ENCODE results near the gene CACNA2D4. TPM values are rescaled to one million over a fixed set of nuclear protein-coding genes. Genes with fewer than 3 reads are reported as not detected.

The CACNA2D4 gene
- total and polyA plus RNA-seq, 2 donors (not counting 3 experiments of a cell fraction or from before 2014, with no cell fraction given), result 0.58 to 0.73 TPM

GRCh38 chr12:1830981-1831963 is 87.2 kb downstream of the CACNA2D4 start:
- Histone ChIP-seq H3K9me1 (replicated peaks; ENCODE audit: control insufficient read depth, extremely low read depth, insufficient read depth, low read length) (no peaks in the 10 kb centered on the region), H3K27me3 (ENCODE audit: control insufficient read depth in 2 of 2, insufficient read depth in 2 of 2, low read length in 2 of 2) (peaks cover 2 to 6% of the 10 kb centered on the region in 2 experiments), H3K9me3 (replicated peaks; ENCODE audit: control insufficient read depth, insufficient read depth, low read length) (no peaks in the 10 kb centered on the region), H3K4me1 (ENCODE audit: control insufficient read depth, extremely low read depth, insufficient read depth, low read length) (no peaks in the 10 kb centered on the region), H3K79me2 (ENCODE audit: control insufficient read depth, insufficient read depth, low read length) (no peaks in the 10 kb centered on the region), H3K27ac (ENCODE audit: insufficient read depth, low read depth, low read length) (no peak overlapping the region), H3K4me3 (replicated peaks in 1 of 3; ENCODE audit: insufficient read depth in 1 of 3, low read depth in 1 of 3, low read length in 3 of 3) (no peak overlapping the region), H3K4me2 (ENCODE audit: insufficient read depth, low read length) (no peak overlapping the region), H3K36me3 (ENCODE audit: control insufficient read depth in 2 of 2, extremely low read depth in 1 of 2, insufficient read depth in 2 of 2, low read length in 2 of 2) (no peaks in the 10 kb centered on the region), H2AFZ (ENCODE audit: low read depth, low read length) (no peak overlapping the region), H3K9ac (replicated peaks; ENCODE audit: extremely low read depth, insufficient read depth, low read length) (no peak overlapping the region), H4K20me1 (replicated peaks; ENCODE audit: control insufficient read depth, extremely low read depth, insufficient read depth, low read length) (no peaks in the 10 kb centered on the region)
- intact Hi-C loops (cut with micrococcal nuclease) (no loop called here), dilution Hi-C loops (cut with MboI; ENCODE audit: extremely low pct_ligation_motif_present, low sequenced_read_pairs) (no loop called here)
- POLR2A ChIA-PET, result no interaction called here
- FAIRE-seq (peak; percentile 35), DNase-seq (ENCODE audit: low read depth, low spot score) (peak; percentile 68)
- TF ChIP-seq EZH2 (IDR thresholded peaks at IDR 0.05; ENCODE audit: borderline replicate concordance, low read depth, low read length, severe bottlenecking) (peak; percentile 24), MYC (IDR thresholded peaks at IDR 0.05; ENCODE audit: low read depth, low read length) (no peak), FOS (IDR thresholded peaks at IDR 0.05; ENCODE audit: borderline replicate concordance, insufficient read depth, low read length) (no peak)
- BruUV-seq (replicated peaks), result no TSS peak
- CTCF ChIA-PET, result interaction anchor here (0.7 to 1.0 kb wide), 3 partner anchors 18 to 178 kb away, joined by 3 read pairs; no protein-coding TSS in a partner anchor

DNA sequence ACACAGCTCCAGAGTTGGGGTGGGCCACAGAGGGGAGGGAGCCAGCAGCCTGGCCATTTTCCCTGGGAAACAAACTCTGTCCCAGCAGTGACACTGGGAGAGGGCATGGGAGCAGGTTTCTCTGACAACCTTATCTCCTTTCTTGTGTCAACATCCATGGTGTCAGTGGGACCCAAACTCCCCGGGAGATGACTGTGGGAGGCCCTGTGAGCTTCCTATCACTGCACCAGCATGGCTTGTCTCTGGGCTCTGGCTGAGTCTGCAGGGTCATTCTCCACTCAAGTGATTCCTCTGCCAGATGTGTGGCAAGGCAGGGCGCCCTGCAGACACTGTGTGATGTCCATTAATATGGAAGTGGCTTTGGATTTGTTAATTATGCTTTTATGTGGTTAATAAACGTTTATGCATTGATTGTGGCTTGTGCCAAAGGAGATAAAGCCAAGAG is 88.0 kb downstream of the CACNA2D4 start:
- Histone ChIP-seq H3K9ac (replicated peaks; ENCODE audit: extremely low read depth, insufficient read depth, low read length) (no peak overlapping the region), H3K9me1 (replicated peaks; ENCODE audit: control insufficient read depth, extremely low read depth, insufficient read depth, low read length) (no peaks in the 10 kb centered on the region), H3K9me3 (replicated peaks; ENCODE audit: control insufficient read depth, insufficient read depth, low read length) (no peaks in the 10 kb centered on the region), H3K27ac (ENCODE audit: insufficient read depth, low read depth, low read length) (no peak overlapping the region), H4K20me1 (replicated peaks; ENCODE audit: control insufficient read depth, extremely low read depth, insufficient read depth, low read length) (no peaks in the 10 kb centered on the region), H3K4me1 (ENCODE audit: control insufficient read depth, extremely low read depth, insufficient read depth, low read length) (no peaks in the 10 kb centered on the region), H3K4me3 (replicated peaks in 1 of 3; ENCODE audit: insufficient read depth in 1 of 3, low read depth in 1 of 3, low read length in 3 of 3) (no peak overlapping the region), H3K4me2 (ENCODE audit: insufficient read depth, low read length) (no peak overlapping the region), H2AFZ (ENCODE audit: low read depth, low read length) (no peak overlapping the region), H3K27me3 (ENCODE audit: control insufficient read depth in 2 of 2, insufficient read depth in 2 of 2, low read length in 2 of 2) (peaks cover 2 to 6% of the 10 kb centered on the region in 2 experiments), H3K36me3 (ENCODE audit: control insufficient read depth in 2 of 2, extremely low read depth in 1 of 2, insufficient read depth in 2 of 2, low read length in 2 of 2) (no peaks in the 10 kb centered on the region), H3K79me2 (ENCODE audit: control insufficient read depth, insufficient read depth, low read length) (no peaks in the 10 kb centered on the region)
- DNase-seq (ENCODE audit: low read depth, low spot score) (no peak), FAIRE-seq (no peak)
- ChIA-PET CTCF (interaction anchor here (0.9 to 1.0 kb wide), 2 partner anchors 18 to 110 kb away, joined by 3 read pairs; no protein-coding TSS in a partner anchor), POLR2A (no interaction called here)
- dilution Hi-C loops (cut with MboI; ENCODE audit: extremely low pct_ligation_motif_present, low sequenced_read_pairs), result no loop called here
- TF ChIP-seq JUN (IDR thresholded peaks at IDR 0.05; ENCODE audit: borderline replicate concordance, insufficient read depth, insufficient read length, low read depth), result no peak
- no peak for TF ChIP-seq MAX (IDR thresholded peaks at IDR 0.05; ENCODE audit: insufficient read depth, insufficient read length)
- TF ChIP-seq POLR2A (IDR thresholded peaks at IDR 0.05; ENCODE audit: low read depth, low read length), result no peak
- no peak for TF ChIP-seq EZH2 (IDR thresholded peaks at IDR 0.05; ENCODE audit: borderline replicate concordance, low read depth, low read length, severe bottlenecking)
- TF ChIP-seq FOS (IDR thresholded peaks at IDR 0.05; ENCODE audit: borderline replicate concordance, insufficient read depth, low read length), result no peak
- no peak for TF ChIP-seq MYC (IDR thresholded peaks at IDR 0.05; ENCODE audit: low read depth, low read length)
- BruUV-seq (replicated peaks), result no TSS peak
- intact Hi-C loops (cut with micrococcal nuclease), result no loop called here

Data from endothelial cell of umbilical vein (primary cell).